HEK293 (cell line): Measurements from ENCODE around the gene RYR2.

ENCODE experiments used
- CTCF ChIP-seq: fragments of 450-650 bp; formaldehyde crosslinking; IDR thresholded peaks from 2 replicates; pipeline ENCODE4 v1.5.1; 2016; ENCODE audit warnings: missing biosample characterization, missing genetic modification characterization
- ZNF24 ChIP-seq: fragments of 450-650 bp; formaldehyde crosslinking; IDR thresholded peaks from 2 replicates; pipeline ENCODE4 v1.5.1; 2016; ENCODE audit warnings: missing biosample characterization, missing genetic modification characterization
- ZNF76 ChIP-seq: fragments of 450-650 bp; formaldehyde crosslinking; IDR thresholded peaks from 2 replicates; pipeline ENCODE4; 2016; ENCODE audit warnings: low read depth, missing biosample characterization, missing genetic modification characterization, borderline replicate concordance
- ZSCAN5A ChIP-seq: fragments of 450-650 bp; formaldehyde crosslinking; IDR thresholded peaks from 2 replicates; pipeline ENCODE4 v1.5.1; 2016; ENCODE audit warnings: missing biosample characterization, missing genetic modification characterization

- TF ChIP-seq ZNF24 (tag by site-specific recombination) (no peak), CTCF (tag by site-specific recombination) (no peak), ZSCAN5A (tag by site-specific recombination) (no peak), ZNF76 (no peak)
Observed at GRCh38 chr1:237016626-237017025, 25.4 kb upstream of the RYR2 start.
